ENCODE results near the gene ELFN1.

ELFN1 gene

GRCh38 chr7:1742555-1743303 is 72.7 kb downstream of the ELFN1 start:
- no peak for DNase-seq (ENCODE audit: low read depth in 2 of 2)

- no peak for DNase-seq (ENCODE audit: low read depth in 2 of 2)
These were observed 73.6 kb downstream of the ELFN1 start for GRCh38 chr7:1743481-1744230.

DNA sequence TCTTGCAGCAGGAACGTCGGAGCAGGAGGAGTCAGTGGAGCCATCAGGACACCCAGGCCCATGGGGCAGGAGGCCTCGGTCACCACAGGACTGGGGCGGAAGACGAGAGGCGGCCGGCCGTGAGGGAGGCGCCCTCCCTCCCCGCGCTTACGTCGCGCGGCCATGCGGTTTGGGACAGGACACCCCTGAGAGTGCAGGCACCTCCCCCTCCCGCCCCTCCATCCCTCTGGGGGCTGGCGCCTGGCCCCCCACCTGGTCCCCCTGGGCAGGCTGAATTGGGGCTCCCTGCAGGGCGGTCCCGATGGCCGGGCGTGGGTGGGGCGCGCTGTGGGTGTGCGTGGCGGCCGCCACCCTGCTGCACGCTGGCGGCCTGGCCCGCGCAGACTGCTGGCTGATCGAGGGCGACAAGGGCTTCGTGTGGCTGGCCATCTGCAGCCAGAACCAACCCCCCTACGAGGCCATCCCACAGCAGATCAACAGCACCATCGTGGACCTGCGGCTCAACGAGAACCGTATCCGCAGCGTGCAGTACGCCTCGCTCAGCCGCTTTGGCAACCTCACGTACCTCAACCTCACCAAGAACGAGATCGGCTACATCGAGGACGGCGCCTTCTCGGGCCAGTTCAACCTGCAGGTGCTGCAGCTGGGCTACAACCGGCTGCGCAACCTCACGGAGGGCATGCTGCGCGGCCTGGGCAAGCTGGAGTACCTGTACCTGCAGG is 74.4 kb downstream of the ELFN1 start:
- DNase-seq (ENCODE audit: low read depth in 2 of 2) = no peak

DNA sequence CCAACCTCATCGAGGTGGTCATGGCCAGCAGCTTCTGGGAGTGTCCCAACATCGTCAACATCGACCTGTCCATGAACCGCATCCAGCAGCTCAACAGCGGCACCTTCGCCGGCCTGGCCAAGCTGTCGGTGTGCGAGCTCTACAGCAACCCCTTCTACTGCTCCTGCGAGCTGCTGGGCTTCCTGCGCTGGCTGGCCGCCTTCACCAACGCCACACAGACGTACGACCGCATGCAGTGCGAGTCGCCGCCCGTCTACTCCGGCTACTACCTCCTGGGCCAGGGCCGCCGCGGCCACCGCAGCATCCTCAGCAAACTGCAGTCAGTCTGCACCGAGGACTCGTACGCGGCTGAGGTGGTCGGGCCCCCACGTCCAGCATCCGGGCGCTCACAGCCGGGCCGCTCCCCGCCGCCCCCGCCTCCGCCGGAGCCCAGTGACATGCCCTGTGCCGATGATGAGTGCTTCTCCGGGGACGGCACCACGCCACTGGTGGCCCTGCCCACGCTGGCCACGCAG is 75.0 kb downstream of the ELFN1 start:
- DNase-seq (ENCODE audit: low read depth in 2 of 2) = no peak

DNA sequence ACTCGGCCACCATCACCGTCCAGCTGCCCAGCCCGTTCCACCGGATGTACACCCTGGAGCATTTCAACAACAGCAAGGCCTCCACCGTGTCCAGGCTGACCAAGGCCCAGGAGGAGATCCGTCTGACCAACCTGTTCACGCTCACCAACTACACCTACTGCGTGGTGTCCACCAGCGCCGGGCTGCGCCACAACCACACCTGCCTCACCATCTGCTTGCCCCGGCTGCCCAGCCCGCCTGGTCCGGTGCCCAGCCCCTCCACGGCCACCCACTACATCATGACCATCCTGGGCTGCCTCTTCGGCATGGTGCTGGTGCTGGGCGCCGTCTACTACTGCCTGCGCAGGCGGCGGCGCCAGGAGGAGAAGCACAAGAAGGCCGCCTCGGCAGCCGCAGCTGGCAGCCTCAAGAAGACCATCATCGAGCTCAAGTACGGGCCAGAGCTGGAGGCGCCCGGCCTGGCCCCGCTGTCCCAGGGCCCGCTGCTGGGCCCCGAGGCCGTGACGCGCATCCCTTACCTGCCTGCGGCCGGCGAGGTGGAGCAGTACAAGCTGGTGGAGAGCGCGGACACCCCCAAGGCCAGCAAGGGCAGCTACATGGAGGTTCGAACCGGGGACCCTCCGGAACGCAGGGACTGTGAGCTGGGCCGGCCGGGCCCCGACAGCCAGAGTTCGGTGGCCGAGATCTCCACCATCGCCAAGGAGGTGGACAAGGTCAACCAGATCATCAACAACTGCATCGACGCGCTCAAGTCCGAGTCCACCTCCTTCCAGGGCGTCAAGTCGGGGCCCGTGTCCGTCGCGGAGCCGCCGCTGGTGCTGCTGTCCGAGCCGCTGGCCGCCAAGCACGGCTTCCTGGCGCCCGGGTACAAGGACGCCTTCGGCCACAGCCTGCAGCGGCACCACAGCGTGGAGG is 75.8 kb downstream of the ELFN1 start:
- DNase-seq (ENCODE audit: low read depth in 2 of 2) = no peak

DNA sequence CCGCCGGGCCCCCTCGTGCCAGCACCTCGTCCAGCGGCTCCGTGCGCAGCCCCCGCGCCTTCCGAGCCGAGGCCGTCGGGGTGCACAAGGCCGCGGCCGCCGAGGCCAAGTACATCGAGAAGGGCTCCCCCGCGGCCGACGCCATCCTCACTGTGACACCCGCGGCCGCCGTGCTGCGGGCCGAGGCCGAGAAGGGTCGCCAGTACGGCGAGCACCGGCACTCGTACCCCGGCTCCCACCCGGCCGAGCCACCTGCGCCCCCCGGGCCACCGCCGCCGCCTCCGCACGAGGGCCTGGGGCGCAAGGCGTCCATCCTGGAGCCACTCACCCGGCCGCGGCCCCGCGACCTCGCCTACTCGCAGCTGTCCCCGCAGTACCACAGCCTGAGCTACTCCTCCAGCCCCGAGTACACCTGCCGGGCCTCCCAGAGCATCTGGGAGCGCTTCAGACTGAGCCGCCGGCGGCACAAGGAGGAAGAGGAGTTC is 76.5 kb downstream of the ELFN1 start:
- no peak for DNase-seq (ENCODE audit: low read depth in 2 of 2)

GRCh38 chr7:1747004-1747801 is 77.1 kb downstream of the ELFN1 start:
- DNase-seq (ENCODE audit: low read depth in 2 of 2) = no peak

- no peak for DNase-seq (ENCODE audit: low read depth in 2 of 2)
These were observed 78.2 kb downstream of the ELFN1 start for GRCh38 chr7:1748076-1748838.

DNA sequence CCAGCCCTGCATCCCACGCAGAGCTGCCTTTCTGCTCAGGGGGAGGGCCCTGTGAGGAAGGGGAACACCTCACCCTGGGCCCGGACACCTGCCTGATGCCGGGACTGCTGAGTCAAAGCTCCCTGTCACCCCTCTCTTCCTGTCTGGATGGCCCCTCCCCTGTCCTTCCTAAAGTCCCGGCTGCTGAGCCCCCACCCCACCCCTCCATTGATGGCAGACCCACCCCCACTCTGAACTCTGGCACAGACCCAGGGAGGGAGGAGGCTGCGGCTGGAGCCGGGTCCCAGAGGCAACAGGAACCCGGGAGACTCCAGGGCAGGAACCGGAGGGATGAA is 78.7 kb downstream of the ELFN1 start:
- no peak for DNase-seq (ENCODE audit: low read depth in 2 of 2)

GRCh38 chr7:1749351-1749863 is 79.3 kb downstream of the ELFN1 start:
- no peak for DNase-seq (ENCODE audit: low read depth in 2 of 2)

DNA sequence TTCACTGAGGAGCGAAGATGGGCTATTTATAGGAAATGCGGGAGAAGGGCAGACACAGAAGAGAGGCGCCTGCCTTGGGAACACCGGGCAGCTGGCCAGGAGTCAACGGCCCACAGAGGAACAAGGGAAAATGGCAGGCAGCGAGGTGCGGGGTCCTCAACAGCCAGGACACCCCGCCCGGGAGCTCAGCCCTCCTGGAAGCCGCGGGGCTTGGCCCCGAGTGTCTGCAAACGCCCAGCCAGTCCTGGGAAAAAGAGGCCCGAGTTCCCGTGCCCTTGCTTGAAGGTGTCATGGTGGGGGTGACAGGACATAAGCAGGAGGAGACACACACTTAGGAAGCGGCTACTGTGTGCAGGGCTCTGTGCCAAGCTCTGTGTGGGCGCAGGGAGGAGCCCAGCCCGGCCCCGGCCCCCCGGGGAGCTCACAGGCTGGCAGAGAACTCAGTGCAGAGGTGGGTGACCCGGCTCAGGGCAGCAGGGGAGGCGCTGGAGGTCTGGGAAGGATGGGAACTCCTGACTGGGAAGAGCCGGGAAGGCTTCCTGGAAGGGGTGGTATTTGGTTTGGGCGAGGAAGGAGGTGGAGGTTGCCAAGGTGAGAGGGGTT is 79.9 kb downstream of the ELFN1 start:
- DNase-seq (ENCODE audit: low read depth in 2 of 2) = no peak

- DNase-seq (ENCODE audit: low read depth in 2 of 2) = no peak
These were observed 80.5 kb downstream of the ELFN1 start for GRCh38 chr7:1750541-1751021.

DNA sequence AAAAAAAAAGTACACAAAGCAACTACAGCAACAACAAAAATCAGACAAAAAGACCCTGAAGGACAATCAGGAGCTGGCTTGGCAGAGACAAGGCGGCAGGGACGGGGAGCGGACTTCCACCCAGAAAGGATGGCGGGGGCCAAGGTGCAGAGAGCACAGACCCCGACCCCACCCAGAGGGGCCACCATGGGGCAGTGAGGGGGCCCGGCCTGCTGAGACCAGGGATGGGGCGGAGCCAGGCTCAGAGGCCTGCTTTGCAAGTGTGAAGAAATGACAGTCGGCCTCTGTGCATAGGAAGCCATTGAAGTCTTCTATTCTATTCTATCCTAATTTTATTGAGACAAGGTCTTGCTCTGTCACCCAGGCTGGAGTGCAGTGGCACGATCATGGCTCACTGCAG is 82.0 kb downstream of the ELFN1 start:
- no peak for DNase-seq (ENCODE audit: low read depth in 2 of 2)

DNA sequence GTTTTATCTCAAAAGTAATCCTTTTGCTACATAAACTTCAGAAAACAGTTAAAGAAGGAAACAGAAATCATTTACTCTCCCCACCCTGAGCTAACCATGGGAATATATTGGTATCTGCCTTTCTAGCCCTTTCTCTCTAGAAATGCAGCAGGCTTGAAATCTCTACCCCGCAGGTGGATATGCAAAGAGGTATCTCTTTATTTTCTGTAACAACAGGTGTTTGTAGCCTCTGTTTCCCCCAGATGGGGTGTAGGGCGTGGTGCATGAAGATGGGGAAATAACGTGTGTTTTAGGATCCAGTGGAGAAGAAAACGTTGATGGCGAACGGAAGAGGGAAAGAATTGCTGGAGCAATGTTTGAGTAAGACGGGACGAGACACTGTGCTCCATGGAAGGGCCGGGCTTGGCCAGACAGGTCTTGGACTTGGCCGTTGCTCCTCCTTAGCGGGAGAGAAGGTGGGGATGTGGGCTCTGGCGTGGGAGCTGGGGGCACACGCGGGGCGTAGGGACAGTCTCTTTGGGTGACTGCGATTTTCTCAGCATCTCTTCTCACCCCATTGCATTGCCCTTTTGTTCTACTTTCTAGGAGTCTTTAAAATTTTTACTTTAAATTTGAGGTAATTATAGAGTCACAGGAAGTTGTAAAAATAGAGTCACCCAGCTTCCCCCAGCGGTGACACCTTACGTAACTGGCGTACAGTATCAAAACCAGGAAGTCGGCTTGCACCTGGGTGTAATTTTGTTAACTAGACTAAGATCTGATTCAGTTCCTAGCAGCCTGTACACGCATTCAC is 82.9 kb downstream of the ELFN1 start:
- no peak for DNase-seq (ENCODE audit: low read depth in 2 of 2)

- DNase-seq (ENCODE audit: low read depth in 2 of 2) = no peak
These were observed 83.4 kb downstream of the ELFN1 start for GRCh38 chr7:1753564-1753867.

- DNase-seq (ENCODE audit: low read depth in 2 of 2) = no peak
These were observed 84.3 kb downstream of the ELFN1 start for GRCh38 chr7:1754345-1754908.

- no peak for DNase-seq (ENCODE audit: low read depth in 2 of 2)
These were observed 85.9 kb downstream of the ELFN1 start for GRCh38 chr7:1755783-1756625.
